A673 (cell line): ENCODE results near the gene CIAO2A. TPM values are rescaled to one million over a fixed set of nuclear protein-coding genes. Genes with fewer than 3 reads are reported as not detected.

Experiments
- BruUV-seq: library from RNA; stranded (reverse); fragments of 400-500 nt; replicated peaks from 2 replicates; lab custom pipeline; 2021; lab: Mats Ljungman, UMichigan
- CTCF ChIA-PET: fragments of 300-600 bp; sonication (Branson Sonifier 250); formaldehyde crosslinking; loops from one replicate; lab custom pipeline; 2022; ENCODE audit warnings: antibody characterized with exemption; lab: Charles Lee
- POLR2A ChIA-PET: fragments of 300-600 bp; sonication (Branson Sonifier 250); formaldehyde crosslinking; loops from one replicate; lab custom pipeline; 2022; ENCODE audit warnings: antibody characterized with exemption; ENCODE audit not compliant: low non-redundant PET; lab: Charles Lee
- DNase-seq: peaks from one replicate; pipeline ENCODE4 v3.0.0-alpha.2; 2015; ENCODE audit warnings: low spot score
- H3K27ac ChIP-seq: fragments of 200-600 bp; sonication (generic); 2 replicates; pipeline ENCODE4 v1.5.1; 2016; ENCODE audit warnings: mixed run types, low read depth, mild to moderate bottlenecking, mixed read lengths, antibody characterized with exemption, low read length; ENCODE audit not compliant: poor library complexity, severe bottlenecking
- H3K27me3 ChIP-seq: fragments of 200-600 bp; sonication (generic); replicated peaks from 2 replicates; pipeline ENCODE4 v1.6.1; 2017; ENCODE audit warnings: mixed run types, low read depth, mild to moderate bottlenecking, mixed read lengths, antibody characterized with exemption, low read length; ENCODE audit not compliant: insufficient read depth, poor library complexity
- H3K36me3 ChIP-seq: fragments of 200-600 bp; sonication (generic); 2 replicates; pipeline ENCODE4 v1.6.1; 2016; ENCODE audit warnings: mixed run types, mild to moderate bottlenecking, mixed read lengths, antibody characterized with exemption, low read length; ENCODE audit not compliant: insufficient read depth, poor library complexity, severe bottlenecking
- H3K4me1 ChIP-seq: fragments of 200-600 bp; sonication (generic); 2 replicates; pipeline ENCODE4 v1.6.1; 2017; ENCODE audit warnings: mixed run types, mild to moderate bottlenecking, mixed read lengths, antibody characterized with exemption, low read length; ENCODE audit not compliant: insufficient read depth, poor library complexity, severe bottlenecking
- H3K4me3 ChIP-seq: fragments of 200-600 bp; sonication (generic); 2 replicates; pipeline ENCODE4 v1.5.1; 2016; ENCODE audit warnings: low read depth, mixed run types, mild to moderate bottlenecking, mixed read lengths, low read length; ENCODE audit not compliant: poor library complexity, severe bottlenecking
- H3K9me3 ChIP-seq: fragments of 200-600 bp; sonication (generic); 2 replicates; pipeline ENCODE4 v1.6.1; 2016; ENCODE audit warnings: mixed run types, low read depth, mild to moderate bottlenecking, mixed read lengths, antibody characterized with exemption, low read length; ENCODE audit not compliant: poor library complexity, severe bottlenecking
- EZH2 ChIP-seq: fragments of 200-600 bp; sonication (generic); IDR thresholded peaks from 2 replicates; pipeline ENCODE4 v1.6.1; 2017; ENCODE audit warnings: borderline replicate concordance, low read depth, mild to moderate bottlenecking, mixed read lengths, antibody characterized with exemption, low read length; ENCODE audit not compliant: poor library complexity, severe bottlenecking
- intact Hi-C: fragments of 100-400 bp; cut with micrococcal nuclease; formaldehyde crosslinking; loops from one replicate; pipeline ENCODE4 v1.10.0; 2022; ENCODE audit not compliant: unreplicated experiment
- total RNA-seq: library from RNA; stranded (reverse); gene quantifications from 2 replicates; pipeline ENCODE4 v1.2.3, GENCODE V29; 2021
- TF ChIP-seq, protein P1 (sequence below): fragments of 300-800, 200-600 bp; sonication (generic); conservative IDR thresholded peaks from 2 replicates; pipeline ENCODE4 v1.5.1; 2017; ENCODE audit warnings: low read depth, mild to moderate bottlenecking, antibody characterized with exemption, low read length, moderate library complexity, mixed read lengths

The CIAO2A gene
- total RNA-seq, 1 experiment from 2014 or later, result 75.6 TPM

DNA sequence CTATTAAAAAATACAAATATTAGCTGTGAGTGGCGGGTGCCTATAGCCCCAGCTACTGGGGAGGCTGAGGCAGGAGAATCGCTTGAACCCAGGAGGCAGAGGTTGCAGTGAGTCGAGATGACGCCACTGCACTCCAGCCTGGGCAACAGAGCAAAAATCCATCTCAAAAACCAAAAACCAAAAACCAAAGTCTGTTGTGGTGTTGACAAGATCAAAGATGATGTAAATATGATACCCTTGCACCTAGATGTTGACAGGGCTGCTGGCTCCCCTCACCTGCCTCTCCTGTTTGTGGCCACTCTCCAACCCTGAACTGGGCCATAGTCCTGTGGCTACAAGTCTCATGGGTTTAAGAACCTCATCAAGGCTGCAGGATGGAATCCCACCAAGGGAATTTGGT, 63.5 kb downstream of the CIAO2A start:
- no peak for DNase-seq
- no TSS peak for BruUV-seq
- Histone ChIP-seq H3K27me3 (no peaks in the 10 kb centered on the region), H3K27ac (no peak overlapping the region), H3K36me3 (no peaks in the 10 kb centered on the region), H3K4me1 (no peaks in the 10 kb centered on the region), H3K9me3 (no peaks in the 10 kb centered on the region), H3K4me3 (no peak overlapping the region)
- ChIA-PET CTCF (no interaction called here), POLR2A (no interaction called here)
- intact Hi-C loops, result no loop called here
- TF ChIP-seq EZH2, result no peak
- TF ChIP-seq, protein P1, sequence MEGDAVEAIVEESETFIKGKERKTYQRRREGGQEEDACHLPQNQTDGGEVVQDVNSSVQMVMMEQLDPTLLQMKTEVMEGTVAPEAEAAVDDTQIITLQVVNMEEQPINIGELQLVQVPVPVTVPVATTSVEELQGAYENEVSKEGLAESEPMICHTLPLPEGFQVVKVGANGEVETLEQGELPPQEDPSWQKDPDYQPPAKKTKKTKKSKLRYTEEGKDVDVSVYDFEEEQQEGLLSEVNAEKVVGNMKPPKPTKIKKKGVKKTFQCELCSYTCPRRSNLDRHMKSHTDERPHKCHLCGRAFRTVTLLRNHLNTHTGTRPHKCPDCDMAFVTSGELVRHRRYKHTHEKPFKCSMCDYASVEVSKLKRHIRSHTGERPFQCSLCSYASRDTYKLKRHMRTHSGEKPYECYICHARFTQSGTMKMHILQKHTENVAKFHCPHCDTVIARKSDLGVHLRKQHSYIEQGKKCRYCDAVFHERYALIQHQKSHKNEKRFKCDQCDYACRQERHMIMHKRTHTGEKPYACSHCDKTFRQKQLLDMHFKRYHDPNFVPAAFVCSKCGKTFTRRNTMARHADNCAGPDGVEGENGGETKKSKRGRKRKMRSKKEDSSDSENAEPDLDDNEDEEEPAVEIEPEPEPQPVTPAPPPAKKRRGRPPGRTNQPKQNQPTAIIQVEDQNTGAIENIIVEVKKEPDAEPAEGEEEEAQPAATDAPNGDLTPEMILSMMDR, result no peak

- no TSS peak for BruUV-seq
- Histone ChIP-seq H3K4me1 (no peaks in the 10 kb centered on the region), H3K36me3 (no peaks in the 10 kb centered on the region), H3K27me3 (no peaks in the 10 kb centered on the region), H3K27ac (no peak overlapping the region), H3K9me3 (no peaks in the 10 kb centered on the region), H3K4me3 (no peak overlapping the region)
- TF ChIP-seq EZH2, result no peak
- TF ChIP-seq, protein P1, result no peak
- ChIA-PET CTCF (interaction anchor here (0.6 kb wide), 1 partner anchor 49 kb away, joined by 3 read pairs; no protein-coding TSS in a partner anchor), POLR2A (no interaction called here)
- DNase-seq, result no peak
- intact Hi-C loops, result no loop called here
These were observed 64.0 kb downstream of the CIAO2A start for GRCh38 chr15:64029633-64030032.

DNA sequence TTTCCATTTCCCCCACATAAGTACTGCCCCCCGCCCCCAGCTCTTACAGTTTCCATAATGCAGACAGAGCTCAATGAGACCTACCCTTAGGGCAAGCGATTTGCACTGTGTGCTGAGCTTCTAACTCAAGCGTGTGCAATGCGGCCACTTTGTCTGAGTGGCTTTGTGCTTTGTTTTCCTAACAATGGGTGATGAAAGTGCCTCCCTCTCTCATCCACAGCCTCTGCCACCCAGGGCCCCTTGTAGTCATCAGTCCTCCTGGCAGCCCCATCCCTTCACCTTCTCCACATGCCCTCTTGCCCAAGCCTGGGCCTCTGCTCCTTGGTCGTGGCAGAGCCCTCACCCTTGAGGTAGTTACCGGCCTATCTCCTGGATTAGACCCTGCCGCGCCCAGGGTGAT, 64.5 kb downstream of the CIAO2A start:
- Histone ChIP-seq H3K27me3 (no peaks in the 10 kb centered on the region), H3K27ac (no peak overlapping the region), H3K4me3 (no peak overlapping the region), H3K4me1 (no peaks in the 10 kb centered on the region), H3K36me3 (no peaks in the 10 kb centered on the region), H3K9me3 (no peaks in the 10 kb centered on the region)
- BruUV-seq, result no TSS peak
- intact Hi-C loops, result no loop called here
- DNase-seq, result no peak
- CTCF ChIA-PET, result interaction anchor here (0.6 kb wide), 1 partner anchor 49 kb away, joined by 3 read pairs; no protein-coding TSS in a partner anchor
- no peak for TF ChIP-seq EZH2
- TF ChIP-seq, protein P1, result no peak
- POLR2A ChIA-PET, result no interaction called here
